ENCODE measurements around the gene MACROD2. TPM values are rescaled to one million over a fixed set of nuclear protein-coding genes. Genes with fewer than 3 reads are reported as not detected.

Gene MACROD2
- polyA plus RNA-seq, 2 of the 4 experiments (the other 2 are of a cell fraction), result 0.96 to 1.3 TPM

GRCh38 chr20:14720251-14720650 lies 724.9 kb downstream of the MACROD2 start:
- FAIRE-seq, result no peak
- POLR2A ChIA-PET, result interaction anchor here (0.6 kb wide), 1 partner anchor 51 kb away, joined by 4 read pairs; no protein-coding TSS in a partner anchor

DNA sequence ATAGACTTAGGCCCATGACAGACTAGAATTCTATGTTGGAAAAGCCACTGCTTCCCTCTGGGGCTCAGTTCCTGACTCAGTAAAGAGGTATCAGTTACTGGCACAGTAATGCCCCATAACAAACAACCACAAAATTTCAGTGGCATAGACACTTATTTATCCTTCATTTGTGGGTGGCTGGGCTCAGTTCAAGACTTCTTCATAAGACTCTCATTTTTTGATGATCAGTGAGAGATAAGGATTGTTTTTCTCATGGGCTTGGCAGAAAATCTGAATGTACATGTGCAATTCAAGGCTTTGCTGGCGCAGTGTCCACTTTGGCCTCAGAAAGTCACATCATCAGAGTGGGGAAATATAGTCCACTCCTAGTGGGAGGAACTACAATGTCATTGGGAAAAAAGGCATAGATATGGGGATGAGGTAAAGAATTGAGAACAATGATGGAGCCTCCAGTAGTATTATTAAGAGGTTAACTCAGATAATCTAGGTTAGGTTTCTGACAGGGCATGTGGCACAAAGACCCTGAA lies 726.7 kb downstream of the MACROD2 start:
- Histone ChIP-seq H3K4me2 (no peak overlapping the region), H3K27ac (0 out of 6 replicates have a peak overlapping the region, but pooled peaks of 1 of the 2 experiments have one; percentile 2), H3K9me3 (no peaks in the 10 kb centered on the region), H3K4me3 (no peak overlapping the region), H3K4me1 (peaks cover 11% of the 10 kb centered on the region)
- ChIA-PET CTCF (no interaction called here), POLR2A (no interaction called here)
- FAIRE-seq, result no peak
- TF ChIP-seq, protein P1, sequence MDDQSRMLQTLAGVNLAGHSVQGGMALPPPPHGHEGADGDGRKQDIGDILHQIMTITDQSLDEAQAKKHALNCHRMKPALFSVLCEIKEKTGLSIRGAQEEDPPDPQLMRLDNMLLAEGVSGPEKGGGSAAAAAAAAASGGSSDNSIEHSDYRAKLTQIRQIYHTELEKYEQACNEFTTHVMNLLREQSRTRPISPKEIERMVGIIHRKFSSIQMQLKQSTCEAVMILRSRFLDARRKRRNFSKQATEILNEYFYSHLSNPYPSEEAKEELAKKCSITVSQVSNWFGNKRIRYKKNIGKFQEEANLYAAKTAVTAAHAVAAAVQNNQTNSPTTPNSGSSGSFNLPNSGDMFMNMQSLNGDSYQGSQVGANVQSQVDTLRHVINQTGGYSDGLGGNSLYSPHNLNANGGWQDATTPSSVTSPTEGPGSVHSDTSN (IDR thresholded peaks at IDR 0.05), result no peak
- TF ChIP-seq RAD21 (conservative IDR thresholded peaks at IDR 0.05 in 1 of 2, IDR thresholded peaks at IDR 0.05 in 1 of 2) (no peak), ELK1 (IDR thresholded peaks at IDR 0.05; ENCODE audit: low read depth, low read length) (no peak), TP53 (CRISPR knock-in tag; IDR thresholded peaks at IDR 0.05) (no peak), ZNF302 (CRISPR knock-in tag; IDR thresholded peaks at IDR 0.05) (no peak), CBX2 (IDR thresholded peaks at IDR 0.05; ENCODE audit: borderline replicate concordance, low read depth) (no peak)
- TF ChIP-seq, protein P2, sequence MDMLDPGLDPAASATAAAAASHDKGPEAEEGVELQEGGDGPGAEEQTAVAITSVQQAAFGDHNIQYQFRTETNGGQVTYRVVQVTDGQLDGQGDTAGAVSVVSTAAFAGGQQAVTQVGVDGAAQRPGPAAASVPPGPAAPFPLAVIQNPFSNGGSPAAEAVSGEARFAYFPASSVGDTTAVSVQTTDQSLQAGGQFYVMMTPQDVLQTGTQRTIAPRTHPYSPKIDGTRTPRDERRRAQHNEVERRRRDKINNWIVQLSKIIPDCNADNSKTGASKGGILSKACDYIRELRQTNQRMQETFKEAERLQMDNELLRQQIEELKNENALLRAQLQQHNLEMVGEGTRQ (IDR thresholded peaks at IDR 0.05), result no peak
- TF ChIP-seq, protein P3, sequence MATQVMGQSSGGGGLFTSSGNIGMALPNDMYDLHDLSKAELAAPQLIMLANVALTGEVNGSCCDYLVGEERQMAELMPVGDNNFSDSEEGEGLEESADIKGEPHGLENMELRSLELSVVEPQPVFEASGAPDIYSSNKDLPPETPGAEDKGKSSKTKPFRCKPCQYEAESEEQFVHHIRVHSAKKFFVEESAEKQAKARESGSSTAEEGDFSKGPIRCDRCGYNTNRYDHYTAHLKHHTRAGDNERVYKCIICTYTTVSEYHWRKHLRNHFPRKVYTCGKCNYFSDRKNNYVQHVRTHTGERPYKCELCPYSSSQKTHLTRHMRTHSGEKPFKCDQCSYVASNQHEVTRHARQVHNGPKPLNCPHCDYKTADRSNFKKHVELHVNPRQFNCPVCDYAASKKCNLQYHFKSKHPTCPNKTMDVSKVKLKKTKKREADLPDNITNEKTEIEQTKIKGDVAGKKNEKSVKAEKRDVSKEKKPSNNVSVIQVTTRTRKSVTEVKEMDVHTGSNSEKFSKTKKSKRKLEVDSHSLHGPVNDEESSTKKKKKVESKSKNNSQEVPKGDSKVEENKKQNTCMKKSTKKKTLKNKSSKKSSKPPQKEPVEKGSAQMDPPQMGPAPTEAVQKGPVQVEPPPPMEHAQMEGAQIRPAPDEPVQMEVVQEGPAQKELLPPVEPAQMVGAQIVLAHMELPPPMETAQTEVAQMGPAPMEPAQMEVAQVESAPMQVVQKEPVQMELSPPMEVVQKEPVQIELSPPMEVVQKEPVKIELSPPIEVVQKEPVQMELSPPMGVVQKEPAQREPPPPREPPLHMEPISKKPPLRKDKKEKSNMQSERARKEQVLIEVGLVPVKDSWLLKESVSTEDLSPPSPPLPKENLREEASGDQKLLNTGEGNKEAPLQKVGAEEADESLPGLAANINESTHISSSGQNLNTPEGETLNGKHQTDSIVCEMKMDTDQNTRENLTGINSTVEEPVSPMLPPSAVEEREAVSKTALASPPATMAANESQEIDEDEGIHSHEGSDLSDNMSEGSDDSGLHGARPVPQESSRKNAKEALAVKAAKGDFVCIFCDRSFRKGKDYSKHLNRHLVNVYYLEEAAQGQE (IDR thresholded peaks at IDR 0.05), result no peak
- no peak for ATAC-seq
- 87% methylated on average over 1 of the region's 1 CpG for WGBS (ENCODE audit: missing lambda C conversion rate)
- DNase-seq (ENCODE audit: low read depth in 1 of 2, low spot score in 1 of 2), result no peak

More at GRCh38 chr20:14720251-14720650, 724.9 kb downstream of the MACROD2 start:
- H3K4me1 ChIP-seq, result peaks cover 18% of the 10 kb centered on the region
- no peak overlapping the region for H3K4me3 ChIP-seq
- H3K27ac ChIP-seq, result no peak overlapping the region
- no peaks in the 10 kb centered on the region for H3K9me3 ChIP-seq
- ATAC-seq, result no peak
- no peak for DNase-seq (ENCODE audit: low read depth in 1 of 2, low spot score in 1 of 2)
- CTCF ChIA-PET, result no interaction called here
- no peak overlapping the region for H3K4me2 ChIP-seq
- 89% methylated on average over 4 of the region's 4 CpGs for WGBS (ENCODE audit: missing lambda C conversion rate)
- TF ChIP-seq FOSL2 (IDR thresholded peaks at IDR 0.05) (no peak), FOSL2 (CRISPR knock-in tag; IDR thresholded peaks at IDR 0.05) (no peak), CBX2 (IDR thresholded peaks at IDR 0.05; ENCODE audit: borderline replicate concordance, low read depth) (no peak), TFCP2L1 (CRISPR knock-in tag; IDR thresholded peaks at IDR 0.05) (no peak), CHD2 (IDR thresholded peaks at IDR 0.05; ENCODE audit: low read length, partially characterized antibody) (no peak)

DNA sequence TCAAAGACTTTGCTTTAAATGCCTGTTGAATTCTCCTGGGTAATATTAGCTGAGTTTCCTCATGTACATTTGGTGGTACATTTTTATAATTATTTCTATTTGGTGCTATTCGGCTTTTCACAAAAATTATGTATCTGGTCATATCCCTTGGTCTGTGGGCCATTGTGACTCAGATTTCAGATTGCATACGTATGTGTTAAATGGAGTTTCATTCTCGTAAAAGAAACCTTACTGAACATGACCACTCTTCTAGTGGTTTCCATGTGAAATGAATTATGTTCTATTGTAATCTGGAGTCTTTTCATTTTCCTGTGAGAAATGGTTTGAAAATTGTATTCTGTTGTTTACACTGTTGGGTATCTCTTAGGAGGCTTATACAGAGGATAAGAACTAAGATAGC lies 728.3 kb downstream of the MACROD2 start:
- 90% methylated on average over 3 of the region's 3 CpGs for WGBS (ENCODE audit: missing lambda C conversion rate)
- DNase-seq (ENCODE audit: low read depth in 1 of 2, low spot score in 1 of 2), result no peak
- H3K27ac ChIP-seq, result no peak overlapping the region
- POLR2A ChIA-PET, result no interaction called here
- no peaks in the 10 kb centered on the region for H3K4me1 ChIP-seq
- peak; percentile 32 for FAIRE-seq
- no peak overlapping the region for H3K4me2 ChIP-seq
- CTCF ChIA-PET, result no interaction called here
- ATAC-seq, result no peak
- no peaks in the 10 kb centered on the region for H3K9me3 ChIP-seq
- no peak overlapping the region for H3K4me3 ChIP-seq
- TF ChIP-seq RARB (CRISPR knock-in tag; IDR thresholded peaks at IDR 0.05) (no peak), KDM5A (IDR thresholded peaks at IDR 0.05) (no peak), SREBF2 (IDR thresholded peaks at IDR 0.05) (no peak), RCOR1 (IDR thresholded peaks at IDR 0.05; ENCODE audit: low read depth, low read length) (no peak), RNF2 (IDR thresholded peaks at IDR 0.05; ENCODE audit: borderline replicate concordance, low read depth) (no peak), EHMT2 (IDR thresholded peaks at IDR 0.05; ENCODE audit: low read depth) (no peak), HDAC2 (IDR thresholded peaks at IDR 0.05) (no peak), NR3C1 (IDR thresholded peaks at IDR 0.05) (no peak), FOSB (CRISPR knock-in tag; IDR thresholded peaks at IDR 0.05) (no peak), ZSCAN20 (CRISPR knock-in tag; IDR thresholded peaks at IDR 0.05) (no peak), NFE2L2 (conservative IDR thresholded peaks at IDR 0.05; ENCODE audit: low read length) (no peak), POLR2A (IDR thresholded peaks at IDR 0.05; ENCODE audit: low read length) (no peak), GATA3 (IDR thresholded peaks at IDR 0.05; ENCODE audit: borderline replicate concordance) (no peak), ESRRA (IDR thresholded peaks at IDR 0.05; ENCODE audit: borderline replicate concordance, low read length) (no peak), EP300 (IDR thresholded peaks at IDR 0.05) (no peak)
- TF ChIP-seq, protein P1 (IDR thresholded peaks at IDR 0.05), result no peak
- TF ChIP-seq, protein P4, sequence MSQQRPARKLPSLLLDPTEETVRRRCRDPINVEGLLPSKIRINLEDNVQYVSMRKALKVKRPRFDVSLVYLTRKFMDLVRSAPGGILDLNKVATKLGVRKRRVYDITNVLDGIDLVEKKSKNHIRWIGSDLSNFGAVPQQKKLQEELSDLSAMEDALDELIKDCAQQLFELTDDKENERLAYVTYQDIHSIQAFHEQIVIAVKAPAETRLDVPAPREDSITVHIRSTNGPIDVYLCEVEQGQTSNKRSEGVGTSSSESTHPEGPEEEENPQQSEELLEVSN (IDR thresholded peaks at IDR 0.05; ENCODE audit: borderline replicate concordance, low read depth), result no peak

All from A549 (cell line).